ENCODE measurements around the gene EME1.

Gene EME1

GRCh38 chr17:50337956-50338355, 35.1 kb upstream of the EME1 start:
- no peak overlapping the region for H3K4me3 ChIP-seq (ENCODE audit: low read length)
- no peak for DNase-seq (ENCODE audit: low read depth)

DNA sequence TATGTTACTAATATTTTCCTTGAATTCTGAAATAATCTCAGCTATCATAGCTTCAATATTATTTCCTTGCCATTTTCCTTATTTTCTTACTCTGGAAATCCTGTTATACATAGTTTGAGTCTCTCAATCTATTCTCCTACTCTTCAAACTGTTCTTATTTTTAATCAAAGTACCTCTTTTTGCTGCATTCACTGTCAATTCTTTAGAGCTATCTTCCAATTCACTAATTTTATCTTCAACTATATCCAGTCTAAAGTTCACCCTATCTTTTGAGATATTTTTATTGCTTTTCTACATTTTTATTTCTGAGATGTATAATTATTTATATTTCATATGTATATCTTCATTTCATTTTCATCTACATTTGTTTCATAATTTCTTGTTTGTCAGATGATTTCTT, 34.4 kb upstream of the EME1 start:
- H3K36me3 ChIP-seq (ENCODE audit: control insufficient read depth, insufficient read depth, low read length, severe bottlenecking), result no peaks in the 10 kb centered on the region
- peaks cover 7% of the 10 kb centered on the region for H3K9me3 ChIP-seq (ENCODE audit: control insufficient read depth, low read length)
- H3K9ac ChIP-seq (ENCODE audit: low read length), result no peak overlapping the region
- H3K4me1 ChIP-seq (ENCODE audit: control insufficient read depth, insufficient read depth, low read length), result peaks cover 3% of the 10 kb centered on the region
- no peak overlapping the region for H3K4me3 ChIP-seq (ENCODE audit: low read length)
- no peaks in the 10 kb centered on the region for H3K27me3 ChIP-seq (replicated peaks; ENCODE audit: control insufficient read depth, insufficient read depth, low read length)
- no peak for DNase-seq (ENCODE audit: low read depth)

More at GRCh38 chr17:50337956-50338355, 35.1 kb upstream of the EME1 start:
- Histone ChIP-seq H3K4me1 (ENCODE audit: control insufficient read depth, insufficient read depth, low read length) (peaks cover 3% of the 10 kb centered on the region), H3K9me3 (ENCODE audit: control insufficient read depth, low read length) (peaks cover 7% of the 10 kb centered on the region), H3K27me3 (replicated peaks; ENCODE audit: control insufficient read depth, insufficient read depth, low read length) (no peaks in the 10 kb centered on the region), H3K9ac (ENCODE audit: low read length) (no peak overlapping the region), H3K36me3 (ENCODE audit: control insufficient read depth, insufficient read depth, low read length, severe bottlenecking) (no peaks in the 10 kb centered on the region)

- Histone ChIP-seq H3K4me1 (ENCODE audit: control insufficient read depth, insufficient read depth, low read length) (peaks cover 3% of the 10 kb centered on the region), H3K4me3 (ENCODE audit: low read length) (no peak overlapping the region), H3K27me3 (replicated peaks; ENCODE audit: control insufficient read depth, insufficient read depth, low read length) (no peaks in the 10 kb centered on the region), H3K36me3 (ENCODE audit: control insufficient read depth, insufficient read depth, low read length, severe bottlenecking) (no peaks in the 10 kb centered on the region), H3K9me3 (ENCODE audit: control insufficient read depth, low read length) (peaks cover 7% of the 10 kb centered on the region), H3K9ac (ENCODE audit: low read length) (no peak overlapping the region)
- DNase-seq (ENCODE audit: low read depth), result no peak
Measured at GRCh38 chr17:50339381-50339780, 33.6 kb upstream of the EME1 start.

GRCh38 chr17:50344731-50345365, 28.2 kb upstream of the EME1 start:
- Histone ChIP-seq H3K36me3 (ENCODE audit: control insufficient read depth, insufficient read depth, low read length, severe bottlenecking) (no peaks in the 10 kb centered on the region), H3K27me3 (replicated peaks; ENCODE audit: control insufficient read depth, insufficient read depth, low read length) (no peaks in the 10 kb centered on the region), H3K9ac (ENCODE audit: low read length) (no peak overlapping the region), H3K9me3 (ENCODE audit: control insufficient read depth, low read length) (no peaks in the 10 kb centered on the region), H3K4me1 (ENCODE audit: control insufficient read depth, insufficient read depth, low read length) (peaks cover 17% of the 10 kb centered on the region), H3K4me3 (ENCODE audit: low read length) (no peak overlapping the region)
- DNase-seq (ENCODE audit: low read depth), result no peak

DNA sequence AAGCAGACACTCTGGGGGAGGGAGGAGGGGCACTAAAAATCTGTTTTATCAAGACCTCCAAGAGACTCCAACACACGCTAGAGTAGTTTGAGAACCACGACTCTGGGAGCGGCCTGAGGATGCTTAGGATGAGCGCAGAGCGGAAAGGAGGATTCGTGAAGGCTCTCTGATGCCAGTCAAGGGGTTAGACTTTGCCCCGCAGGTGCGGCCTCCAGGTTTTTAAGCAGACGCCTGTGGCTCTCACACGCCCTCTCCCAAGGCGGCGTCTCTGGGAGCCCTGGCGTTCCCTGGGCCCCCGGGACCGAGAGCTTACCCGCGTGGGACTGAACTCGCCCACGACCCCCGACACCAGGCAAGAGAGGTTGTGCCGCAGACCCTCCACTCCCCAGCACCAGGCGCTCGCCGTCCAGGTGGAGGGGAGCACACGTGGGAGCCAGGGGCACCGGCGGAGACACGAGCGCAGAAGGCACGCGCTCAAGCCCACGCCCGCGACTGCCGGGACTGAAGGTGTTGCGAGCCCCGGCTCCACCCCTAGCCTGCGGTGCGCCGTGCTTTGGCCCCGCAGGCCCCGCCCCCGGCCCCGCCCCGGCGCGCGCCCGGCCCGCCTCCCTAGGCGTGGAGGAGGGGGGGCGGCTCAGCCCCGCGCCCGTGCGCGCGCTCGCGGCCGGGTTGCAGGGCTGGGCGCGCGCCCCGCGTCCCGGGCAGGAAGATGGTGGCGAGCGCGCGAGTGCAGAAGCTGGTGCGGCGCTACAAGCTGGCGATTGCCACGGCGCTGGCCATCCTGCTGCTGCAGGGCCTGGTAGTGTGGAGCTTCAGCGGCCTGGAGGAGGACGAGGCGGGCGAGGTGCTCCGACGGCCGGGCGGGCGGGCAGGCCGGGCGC, 27.4 kb upstream of the EME1 start, which contains the start of gene XYLT2:
Gene XYLT2 (plus strand): TSS at position 695 of the 881 bp plus-strand sequence. CDS start 15 bp downstream, at position 710.
- H3K36me3 ChIP-seq (ENCODE audit: control insufficient read depth, insufficient read depth, low read length, severe bottlenecking), result no peaks in the 10 kb centered on the region
- no peaks in the 10 kb centered on the region for H3K9me3 ChIP-seq (ENCODE audit: control insufficient read depth, low read length)
- H3K9ac ChIP-seq (ENCODE audit: low read length), result peak within 1 kb of the TSS; percentile 92
- H3K4me3 ChIP-seq (ENCODE audit: low read length), result peak within 1 kb of the TSS; percentile 95
- no peaks in the 10 kb centered on the region for H3K27me3 ChIP-seq (replicated peaks; ENCODE audit: control insufficient read depth, insufficient read depth, low read length)
- H3K4me1 ChIP-seq (ENCODE audit: control insufficient read depth, insufficient read depth, low read length), result peaks cover 17% of the 10 kb centered on the region
- DNase-seq (ENCODE audit: low read depth), result peak; percentile 94

DNA sequence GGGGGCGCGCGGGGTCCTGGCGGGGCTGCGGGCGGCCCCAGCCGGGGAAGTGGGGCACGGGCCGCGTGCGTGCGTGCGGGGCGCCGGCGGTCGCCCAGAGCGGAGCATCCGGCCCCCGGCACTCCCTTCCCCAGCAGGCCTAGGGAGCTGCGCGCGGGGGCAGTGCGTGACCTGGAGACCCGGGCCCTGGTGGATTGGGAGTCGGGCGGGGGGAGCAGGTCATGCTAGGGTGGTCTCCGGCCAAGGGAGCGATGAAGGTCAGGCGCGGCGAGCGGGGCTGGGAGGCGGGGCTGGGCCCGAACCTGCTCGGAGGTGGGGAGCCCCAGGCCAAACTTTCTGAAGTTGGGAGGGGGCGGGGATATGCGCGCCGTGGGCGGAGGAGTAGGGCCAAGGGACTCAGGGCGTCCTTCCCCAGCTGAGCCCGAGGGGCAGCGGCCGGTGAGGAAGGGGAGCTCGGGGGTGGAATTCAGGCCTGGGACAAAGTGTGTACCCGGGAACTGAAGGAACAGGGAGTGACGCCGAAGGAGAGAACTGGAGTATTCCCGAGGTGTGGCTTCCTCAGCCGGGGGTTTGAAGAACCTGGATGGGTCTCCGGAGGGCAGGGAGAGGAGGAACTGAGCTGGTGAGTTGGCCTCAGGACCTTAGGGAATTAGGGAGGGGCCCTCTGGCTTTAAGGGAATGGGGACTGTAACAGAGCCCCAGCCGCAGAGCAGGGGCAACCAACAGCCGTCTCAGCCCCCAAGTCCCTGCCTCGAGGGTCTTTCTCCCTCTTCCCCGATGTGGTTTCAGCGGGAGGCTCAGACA, 26.5 kb upstream of the EME1 start:
- DNase-seq (ENCODE audit: low read depth), result peak; percentile 63

DNA sequence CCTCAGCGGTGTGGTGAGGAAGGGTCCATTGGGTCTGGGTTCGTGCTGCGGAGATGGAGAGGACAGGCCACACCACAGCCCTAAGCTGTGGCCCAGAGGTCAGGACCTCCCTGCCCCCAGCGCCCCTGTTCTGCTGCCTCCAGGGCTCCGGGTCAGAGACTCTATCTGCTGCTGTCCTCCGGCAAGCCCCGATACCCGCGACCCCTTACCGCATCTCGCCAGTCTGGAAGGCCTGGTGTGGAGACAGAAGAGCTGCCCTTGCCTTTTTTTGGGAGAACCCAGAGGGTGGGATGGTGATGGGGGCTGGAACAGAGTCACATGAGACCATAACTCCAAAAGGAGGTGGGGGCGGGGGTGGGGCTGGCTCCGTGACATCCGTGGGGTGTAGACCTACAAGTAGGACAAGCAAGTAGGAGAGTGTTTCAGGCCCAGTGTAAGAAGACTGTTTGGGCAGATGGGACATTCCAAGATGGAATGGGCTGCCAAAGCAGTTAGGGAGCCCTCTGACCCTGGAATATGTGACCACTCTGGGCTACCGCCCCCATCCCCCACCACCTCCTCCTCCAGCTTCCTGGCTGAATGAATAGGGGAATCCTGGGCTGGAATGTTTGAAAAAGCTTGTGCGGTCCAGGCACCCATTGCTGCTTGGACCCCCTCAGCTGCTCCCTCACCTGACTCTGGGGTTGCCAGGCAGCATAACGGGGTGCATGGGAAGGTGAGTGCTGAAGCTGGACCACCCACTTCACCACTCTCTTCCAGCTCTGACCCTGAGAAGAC, 25.7 kb upstream of the EME1 start:
- no peaks in the 10 kb centered on the region for H3K36me3 ChIP-seq (ENCODE audit: control insufficient read depth, insufficient read depth, low read length, severe bottlenecking)
- no peak for DNase-seq (ENCODE audit: low read depth)
- H3K9me3 ChIP-seq (ENCODE audit: control insufficient read depth, low read length), result no peaks in the 10 kb centered on the region
- peaks cover 17% of the 10 kb centered on the region for H3K4me1 ChIP-seq (ENCODE audit: control insufficient read depth, insufficient read depth, low read length)
- peak overlapping the region; percentile 92 for H3K9ac ChIP-seq (ENCODE audit: low read length)
- peak overlapping the region; percentile 95 for H3K4me3 ChIP-seq (ENCODE audit: low read length)
- H3K27me3 ChIP-seq (replicated peaks; ENCODE audit: control insufficient read depth, insufficient read depth, low read length), result no peaks in the 10 kb centered on the region

More for the DNA sequence above, 26.5 kb upstream of the EME1 start:
- H3K27me3 ChIP-seq (replicated peaks; ENCODE audit: control insufficient read depth, insufficient read depth, low read length), result no peaks in the 10 kb centered on the region
- no peaks in the 10 kb centered on the region for H3K9me3 ChIP-seq (ENCODE audit: control insufficient read depth, low read length)
- H3K9ac ChIP-seq (ENCODE audit: low read length), result peak overlapping the region; percentile 92
- H3K4me1 ChIP-seq (ENCODE audit: control insufficient read depth, insufficient read depth, low read length), result peaks cover 17% of the 10 kb centered on the region
- no peaks in the 10 kb centered on the region for H3K36me3 ChIP-seq (ENCODE audit: control insufficient read depth, insufficient read depth, low read length, severe bottlenecking)
- peak overlapping the region; percentile 95 for H3K4me3 ChIP-seq (ENCODE audit: low read length)

- H3K4me1 ChIP-seq (ENCODE audit: control insufficient read depth, insufficient read depth, low read length), result peaks cover 17% of the 10 kb centered on the region
- peak overlapping the region; percentile 5 for H3K9ac ChIP-seq (ENCODE audit: low read length)
- peak overlapping the region; percentile 21 for H3K4me3 ChIP-seq (ENCODE audit: low read length)
- H3K27me3 ChIP-seq (replicated peaks; ENCODE audit: control insufficient read depth, insufficient read depth, low read length), result no peaks in the 10 kb centered on the region
- H3K9me3 ChIP-seq (ENCODE audit: control insufficient read depth, low read length), result no peaks in the 10 kb centered on the region
- DNase-seq (ENCODE audit: low read depth), result no peak
- H3K36me3 ChIP-seq (ENCODE audit: control insufficient read depth, insufficient read depth, low read length, severe bottlenecking), result no peaks in the 10 kb centered on the region
Measured at GRCh38 chr17:50347894-50348291, 25.1 kb upstream of the EME1 start.

DNA sequence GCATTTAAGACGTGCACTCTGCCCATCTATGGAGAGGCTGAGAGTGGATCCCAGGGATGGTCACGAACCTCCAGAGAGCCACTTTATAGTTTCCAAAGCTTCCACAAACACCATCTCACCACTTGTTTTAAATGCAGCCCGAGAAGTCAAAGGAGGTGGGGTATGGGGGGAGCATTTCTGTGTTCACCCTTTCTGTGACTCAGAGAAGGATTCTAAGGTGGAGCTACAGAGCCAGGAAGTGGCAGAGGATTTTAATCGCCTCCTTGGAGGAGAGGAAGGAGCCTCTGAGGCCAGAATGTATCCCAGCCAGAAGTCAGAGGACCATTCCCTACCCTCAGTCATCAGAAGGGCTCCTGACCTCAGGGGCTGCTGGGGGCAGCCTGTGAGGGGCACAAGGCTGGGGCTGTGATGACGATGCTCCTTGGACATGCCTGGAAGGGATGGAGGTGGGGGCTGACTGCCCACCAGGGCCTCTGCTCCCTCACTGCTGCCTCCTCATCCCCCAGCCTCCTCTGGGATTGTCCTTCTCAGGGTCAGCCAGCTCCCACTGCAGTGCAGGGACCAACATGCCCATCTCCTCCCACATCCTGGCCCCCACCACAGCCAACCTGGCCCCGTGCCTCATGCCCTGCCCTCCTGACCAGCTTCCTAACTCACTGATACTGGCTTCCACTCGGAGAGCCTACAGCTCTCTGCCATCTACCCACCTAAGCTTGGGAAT, 24.3 kb upstream of the EME1 start:
- peak overlapping the region; percentile 5 for H3K9ac ChIP-seq (ENCODE audit: low read length)
- H3K9me3 ChIP-seq (ENCODE audit: control insufficient read depth, low read length), result no peaks in the 10 kb centered on the region
- peak overlapping the region; percentile 21 for H3K4me3 ChIP-seq (ENCODE audit: low read length)
- H3K27me3 ChIP-seq (replicated peaks; ENCODE audit: control insufficient read depth, insufficient read depth, low read length), result no peaks in the 10 kb centered on the region
- DNase-seq (ENCODE audit: low read depth), result no peak
- no peaks in the 10 kb centered on the region for H3K36me3 ChIP-seq (ENCODE audit: control insufficient read depth, insufficient read depth, low read length, severe bottlenecking)
- H3K4me1 ChIP-seq (ENCODE audit: control insufficient read depth, insufficient read depth, low read length), result peaks cover 17% of the 10 kb centered on the region

- Histone ChIP-seq H3K27me3 (replicated peaks; ENCODE audit: control insufficient read depth, insufficient read depth, low read length) (no peaks in the 10 kb centered on the region), H3K4me3 (ENCODE audit: low read length) (no peak overlapping the region), H3K9me3 (ENCODE audit: control insufficient read depth, low read length) (no peaks in the 10 kb centered on the region), H3K9ac (ENCODE audit: low read length) (no peak overlapping the region), H3K4me1 (ENCODE audit: control insufficient read depth, insufficient read depth, low read length) (peaks cover 17% of the 10 kb centered on the region), H3K36me3 (ENCODE audit: control insufficient read depth, insufficient read depth, low read length, severe bottlenecking) (peaks cover 1% of the 10 kb centered on the region)
- DNase-seq (ENCODE audit: low read depth), result no peak
Measured at GRCh38 chr17:50349243-50349600, 23.8 kb upstream of the EME1 start.

All from adipocyte (in vitro differentiated cells).